ENCODE data around the gene TBC1D5. TPM values are rescaled to one million over a fixed set of nuclear protein-coding genes. Genes with fewer than 3 reads are reported as not detected.
A peak's percentile ranks its signal among the peaks of the same experiment; 100 is the strongest.
"Not testable (repeated sequence)": the region's sequence is repeated elsewhere in the genome, so short reads cannot be mapped to it uniquely, and the experiment has no call there.

The TBC1D5 gene
- total RNA-seq, 2 donors from 2014 or later, result 46.8 to 71.1 TPM

GRCh38 chr3:17133632-17134545, 608.5 kb downstream of the TBC1D5 start:
- Histone ChIP-seq H3K36me3 (replicated peaks in 1 of 2; ENCODE audit: insufficient read depth in 1 of 2, low read depth in 2 of 2) (no peaks in the 10 kb centered on the region), H3K4me1 (no peaks in the 10 kb centered on the region), H3K27me3 (no peaks in the 10 kb centered on the region), H3K4me3 (no peak overlapping the region), H3K9me3 (no peaks in the 10 kb centered on the region), H3K27ac (no peak overlapping the region)
- intact Hi-C loops (cut with DNase I), result no loop called here
- 84 to 90% methylated on average over 12 to 19 of the region's 19 CpGs for WGBS, 2 donors
- ATAC-seq, result no peak
- peak in 1 of 4 donors; percentile 10 for DNase-seq
- TF ChIP-seq CTCF (IDR thresholded peaks at IDR 0.05), result no peak
- TF ChIP-seq POLR2A (IDR thresholded peaks at IDR 0.05), result no peak

- intact Hi-C loops (cut with DNase I), result no loop called here
- Histone ChIP-seq H3K27me3 (no peaks in the 10 kb centered on the region), H3K9me3 (no peaks in the 10 kb centered on the region), H3K36me3 (replicated peaks in 1 of 2; ENCODE audit: insufficient read depth in 1 of 2, low read depth in 2 of 2) (no peaks in the 10 kb centered on the region), H3K4me1 (no peaks in the 10 kb centered on the region), H3K4me3 (no peak overlapping the region), H3K27ac (no peak overlapping the region)
- WGBS, 2 donors, result 81 to 85% methylated on average over 10 of the region's 10 CpGs
- ATAC-seq, result no peak
- TF ChIP-seq POLR2A (IDR thresholded peaks at IDR 0.05) (no peak), CTCF (IDR thresholded peaks at IDR 0.05) (no peak)
- DNase-seq, result no peak
Observed at GRCh38 chr3:17132286-17133115, 609.9 kb downstream of the TBC1D5 start.

GRCh38 chr3:17130956-17131355, 611.5 kb downstream of the TBC1D5 start:
- TF ChIP-seq POLR2A (IDR thresholded peaks at IDR 0.05) (no peak), CTCF (IDR thresholded peaks at IDR 0.05) (no peak)
- DNase-seq (no peak), ATAC-seq (no peak)
- Histone ChIP-seq H3K27me3 (no peaks in the 10 kb centered on the region), H3K36me3 (replicated peaks in 1 of 2; ENCODE audit: insufficient read depth in 1 of 2, low read depth in 2 of 2) (no peaks in the 10 kb centered on the region), H3K27ac (no peak overlapping the region), H3K9me3 (no peaks in the 10 kb centered on the region), H3K4me3 (no peak overlapping the region), H3K4me1 (no peaks in the 10 kb centered on the region)
- intact Hi-C loops (cut with DNase I), result no loop called here
- WGBS, 2 donors, result 73 to 100% methylated on average over 2 to 3 of the region's 3 CpGs

DNA sequence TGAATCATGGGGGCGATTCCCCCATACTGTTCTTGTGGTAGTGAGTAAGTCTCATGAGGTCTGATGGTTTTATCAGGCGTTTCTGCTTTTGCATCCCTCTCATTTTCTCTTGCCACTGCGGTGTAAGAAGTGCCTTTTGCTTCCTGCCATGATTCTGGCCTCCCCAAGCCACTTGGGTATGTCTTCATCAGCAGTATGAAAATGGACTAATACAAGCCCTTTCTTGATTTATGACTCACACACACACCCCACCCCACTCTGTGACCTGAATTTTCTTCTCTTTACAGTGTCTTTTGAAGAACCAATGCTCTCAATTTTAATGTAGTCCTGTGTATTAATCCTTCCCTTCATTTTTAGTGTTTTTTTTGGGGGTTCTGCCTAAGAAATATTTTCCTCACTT, 612.9 kb downstream of the TBC1D5 start:
- H3K9me3 ChIP-seq, result no peaks in the 10 kb centered on the region

DNA sequence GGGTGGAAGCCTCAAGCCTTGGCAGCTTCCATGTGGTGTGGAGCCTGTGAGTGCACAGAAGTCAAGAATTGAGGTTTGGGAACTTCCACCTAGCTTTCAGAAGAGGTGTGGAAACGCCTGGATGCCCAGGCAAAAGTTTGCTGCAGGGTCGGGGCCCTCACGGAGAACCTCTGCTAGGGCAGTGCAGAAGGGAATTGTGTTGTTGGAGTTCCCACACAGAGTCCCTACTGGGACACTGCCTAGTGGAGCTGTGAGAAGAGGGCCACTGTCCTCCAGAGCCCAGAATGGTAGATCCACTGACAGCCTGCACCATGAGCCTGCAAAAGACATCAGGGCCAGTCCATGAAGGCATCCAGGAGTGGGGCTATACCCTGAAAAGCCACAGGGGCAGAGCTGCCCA, 613.8 kb downstream of the TBC1D5 start:
- H3K27ac ChIP-seq; H3K4me3 ChIP-seq; DNase-seq; ATAC-seq; intact Hi-C loops (cut with DNase I); H3K36me3 ChIP-seq (replicated peaks in 1 of 2; ENCODE audit: insufficient read depth in 1 of 2, low read depth in 2 of 2); H3K27me3 ChIP-seq; H3K4me1 ChIP-seq; H3K9me3 ChIP-seq: not testable (repeated sequence)
- 79 to 85% methylated on average over 3 of the region's 3 CpGs for WGBS, 2 donors

More for the DNA sequence above, 612.9 kb downstream of the TBC1D5 start:
- ATAC-seq (no peak), DNase-seq (no peak)
- H3K36me3 ChIP-seq (replicated peaks in 1 of 2; ENCODE audit: insufficient read depth in 1 of 2, low read depth in 2 of 2), result no peaks in the 10 kb centered on the region
- WGBS, 2 donors, result 51 to 69% methylated on average over 3 of the region's 3 CpGs
- no peaks in the 10 kb centered on the region for H3K4me1 ChIP-seq
- no peaks in the 10 kb centered on the region for H3K27me3 ChIP-seq
- no peak overlapping the region for H3K27ac ChIP-seq
- TF ChIP-seq CTCF (IDR thresholded peaks at IDR 0.05) (no peak), POLR2A (IDR thresholded peaks at IDR 0.05) (no peak)
- intact Hi-C loops (cut with DNase I), result no loop called here
- H3K4me3 ChIP-seq, result no peak overlapping the region
